ENCODE results near the gene IGSF9.
"Not testable (repeated sequence)": the region's sequence is repeated elsewhere in the genome, so short reads cannot be mapped to it uniquely, and the experiment has no call there.

Gene IGSF9

GRCh38 chr1:159906960-159907359 lies 38.5 kb downstream of the IGSF9 start:
- no peak overlapping the region for H2AFZ ChIP-seq (ENCODE audit: low read depth, low read length, severe bottlenecking)
- H3K36me3 ChIP-seq (ENCODE audit: low read length), result no peaks in the 10 kb centered on the region
- no peaks in the 10 kb centered on the region for H3K9me2 ChIP-seq (replicated peaks; ENCODE audit: insufficient read depth, low read length)
- no peak for TF ChIP-seq EZH2phosphoT487 (conservative IDR thresholded peaks at IDR 0.05; ENCODE audit: low read length)
- TF ChIP-seq CTCF (IDR thresholded peaks at IDR 0.05; ENCODE audit: insufficient read depth, low read length, poor library complexity, severe bottlenecking), result no peak
- no peaks in the 10 kb centered on the region for H4K20me1 ChIP-seq (ENCODE audit: low read depth, low read length)
- no peak overlapping the region for H3K4me3 ChIP-seq (ENCODE audit: insufficient read depth, low read length, poor library complexity, severe bottlenecking)
- H3F3A ChIP-seq (ENCODE audit: insufficient read depth), result no peaks in the 10 kb centered on the region
- no peak overlapping the region for H3K9ac ChIP-seq (ENCODE audit: low read length)
- no peak overlapping the region for H3K27ac ChIP-seq (ENCODE audit: low read depth, low read length)
- no peak overlapping the region for H3K4me2 ChIP-seq (ENCODE audit: low read depth, low read length, poor library complexity, severe bottlenecking)
- H3K79me2 ChIP-seq (ENCODE audit: insufficient read depth, low read length), result no peaks in the 10 kb centered on the region
- H3K9me3 ChIP-seq (ENCODE audit: insufficient read depth, low read length), result no peaks in the 10 kb centered on the region
- no peaks in the 10 kb centered on the region for H3K27me3 ChIP-seq (ENCODE audit: low read length)

GRCh38 chr1:159904036-159904435 lies 41.4 kb downstream of the IGSF9 start:
- not testable (repeated sequence) for H3K9me3 ChIP-seq (ENCODE audit: insufficient read depth, low read length); H3K9me2 ChIP-seq (replicated peaks; ENCODE audit: insufficient read depth, low read length); H3K27me3 ChIP-seq (ENCODE audit: low read length); H4K20me1 ChIP-seq (ENCODE audit: low read depth, low read length); H3K4me3 ChIP-seq (ENCODE audit: insufficient read depth, low read length, poor library complexity, severe bottlenecking); H3K36me3 ChIP-seq (ENCODE audit: low read length); H3K27ac ChIP-seq (ENCODE audit: low read depth, low read length); H3K4me2 ChIP-seq (ENCODE audit: low read depth, low read length, poor library complexity, severe bottlenecking); H3K9ac ChIP-seq (ENCODE audit: low read length); H2AFZ ChIP-seq (ENCODE audit: low read depth, low read length, severe bottlenecking); H3K79me2 ChIP-seq (ENCODE audit: insufficient read depth, low read length); H3F3A ChIP-seq (ENCODE audit: insufficient read depth)

- no peaks in the 10 kb centered on the region for H3K9me3 ChIP-seq (ENCODE audit: insufficient read depth, low read length)
- no peak overlapping the region for H3K4me2 ChIP-seq (ENCODE audit: low read depth, low read length, poor library complexity, severe bottlenecking)
- no peaks in the 10 kb centered on the region for H4K20me1 ChIP-seq (ENCODE audit: low read depth, low read length)
- no peak overlapping the region for H3K9ac ChIP-seq (ENCODE audit: low read length)
- H3F3A ChIP-seq (ENCODE audit: insufficient read depth), result no peaks in the 10 kb centered on the region
- H3K27me3 ChIP-seq (ENCODE audit: low read length), result no peaks in the 10 kb centered on the region
- no peaks in the 10 kb centered on the region for H3K79me2 ChIP-seq (ENCODE audit: insufficient read depth, low read length)
- H3K9me2 ChIP-seq (replicated peaks; ENCODE audit: insufficient read depth, low read length), result no peaks in the 10 kb centered on the region
- H3K4me3 ChIP-seq (ENCODE audit: insufficient read depth, low read length, poor library complexity, severe bottlenecking), result no peak overlapping the region
- TF ChIP-seq EZH2phosphoT487 (conservative IDR thresholded peaks at IDR 0.05; ENCODE audit: low read length) (no peak), CTCF (IDR thresholded peaks at IDR 0.05; ENCODE audit: insufficient read depth, low read length, poor library complexity, severe bottlenecking) (no peak)
- H2AFZ ChIP-seq (ENCODE audit: low read depth, low read length, severe bottlenecking), result no peak overlapping the region
- H3K27ac ChIP-seq (ENCODE audit: low read depth, low read length), result no peak overlapping the region
- H3K36me3 ChIP-seq (ENCODE audit: low read length), result no peaks in the 10 kb centered on the region
Measured at GRCh38 chr1:159902541-159902940, 42.9 kb downstream of the IGSF9 start.

GRCh38 chr1:159900755-159901360 lies 44.6 kb downstream of the IGSF9 start:
- Histone ChIP-seq H3K4me2 (ENCODE audit: low read depth, low read length, poor library complexity, severe bottlenecking) (no peak overlapping the region), H3K27ac (ENCODE audit: low read depth, low read length) (no peak overlapping the region), H3K9ac (ENCODE audit: low read length) (no peak overlapping the region), H3K79me2 (ENCODE audit: insufficient read depth, low read length) (no peaks in the 10 kb centered on the region), H3K36me3 (ENCODE audit: low read length) (no peaks in the 10 kb centered on the region), H3K9me2 (replicated peaks; ENCODE audit: insufficient read depth, low read length) (no peaks in the 10 kb centered on the region), H3K4me3 (ENCODE audit: insufficient read depth, low read length, poor library complexity, severe bottlenecking) (no peak overlapping the region), H3K9me3 (ENCODE audit: insufficient read depth, low read length) (no peaks in the 10 kb centered on the region), H4K20me1 (ENCODE audit: low read depth, low read length) (no peaks in the 10 kb centered on the region), H3F3A (ENCODE audit: insufficient read depth) (no peaks in the 10 kb centered on the region), H2AFZ (ENCODE audit: low read depth, low read length, severe bottlenecking) (no peak overlapping the region), H3K27me3 (ENCODE audit: low read length) (no peaks in the 10 kb centered on the region)
- TF ChIP-seq CTCF (IDR thresholded peaks at IDR 0.05; ENCODE audit: insufficient read depth, low read length, poor library complexity, severe bottlenecking) (no peak), EZH2phosphoT487 (conservative IDR thresholded peaks at IDR 0.05; ENCODE audit: low read length) (no peak)

All from SU-DHL-6 (cell line).